Measurements from ENCODE around the gene STMN1.

Gene STMN1

GRCh38 chr1:25869909-25870606, 36.2 kb downstream of the STMN1 start:
- H3K36me3 ChIP-seq (ENCODE audit: control insufficient read depth in 2 of 2, insufficient read depth in 2 of 2, low read length in 2 of 2), result peaks cover 0 to 4% of the 10 kb centered on the region in 2 donors
- H3K27ac ChIP-seq (ENCODE audit: low read length), result no peak overlapping the region
- peaks cover 26% of the 10 kb centered on the region for H3K4me1 ChIP-seq (ENCODE audit: control insufficient read depth, insufficient read depth, low read length)
- no peaks in the 10 kb centered on the region for H3K27me3 ChIP-seq (ENCODE audit: control insufficient read depth in 1 of 2, insufficient read depth in 2 of 2, low read length in 2 of 2)
- no peak overlapping the region for H3K4me3 ChIP-seq (ENCODE audit: low read length in 2 of 2)
- no peak overlapping the region for H3K9ac ChIP-seq (ENCODE audit: low read length in 2 of 2)
- no peaks in the 10 kb centered on the region for H3K9me3 ChIP-seq (ENCODE audit: control insufficient read depth in 2 of 2, low read length in 2 of 2)

- Histone ChIP-seq H3K36me3 (ENCODE audit: control insufficient read depth in 2 of 2, insufficient read depth in 2 of 2, low read length in 2 of 2) (peaks cover 0 to 7% of the 10 kb centered on the region in 2 donors), H3K4me1 (ENCODE audit: control insufficient read depth, insufficient read depth, low read length) (peaks cover 13% of the 10 kb centered on the region), H3K4me3 (ENCODE audit: low read length in 2 of 2) (no peak overlapping the region), H3K27ac (ENCODE audit: low read length) (no peak overlapping the region), H3K9me3 (ENCODE audit: control insufficient read depth in 2 of 2, low read length in 2 of 2) (no peaks in the 10 kb centered on the region), H3K27me3 (ENCODE audit: control insufficient read depth in 1 of 2, insufficient read depth in 2 of 2, low read length in 2 of 2) (no peaks in the 10 kb centered on the region), H3K9ac (ENCODE audit: low read length in 2 of 2) (no peak overlapping the region)
Measured at GRCh38 chr1:25867210-25867991, 38.8 kb downstream of the STMN1 start.

GRCh38 chr1:25866288-25866687, 39.9 kb downstream of the STMN1 start:
- Histone ChIP-seq H3K9ac (ENCODE audit: low read length in 2 of 2) (no peak overlapping the region), H3K4me3 (ENCODE audit: low read length in 2 of 2) (no peak overlapping the region), H3K27ac (ENCODE audit: low read length) (no peak overlapping the region), H3K36me3 (ENCODE audit: control insufficient read depth in 2 of 2, insufficient read depth in 2 of 2, low read length in 2 of 2) (peaks cover 0 to 10% of the 10 kb centered on the region in 2 donors), H3K9me3 (ENCODE audit: control insufficient read depth in 2 of 2, low read length in 2 of 2) (no peaks in the 10 kb centered on the region), H3K27me3 (ENCODE audit: control insufficient read depth in 1 of 2, insufficient read depth in 2 of 2, low read length in 2 of 2) (no peaks in the 10 kb centered on the region), H3K4me1 (ENCODE audit: control insufficient read depth, insufficient read depth, low read length) (peaks cover 4% of the 10 kb centered on the region)

GRCh38 chr1:25864434-25864833, 41.8 kb downstream of the STMN1 start:
- H3K4me1 ChIP-seq (ENCODE audit: control insufficient read depth, insufficient read depth, low read length), result peaks cover 3% of the 10 kb centered on the region
- no peak overlapping the region for H3K9ac ChIP-seq (ENCODE audit: low read length in 2 of 2)
- H3K36me3 ChIP-seq (ENCODE audit: control insufficient read depth in 2 of 2, insufficient read depth in 2 of 2, low read length in 2 of 2), result peaks cover 0 to 6% of the 10 kb centered on the region in 2 donors
- no peaks in the 10 kb centered on the region for H3K27me3 ChIP-seq (ENCODE audit: control insufficient read depth in 1 of 2, insufficient read depth in 2 of 2, low read length in 2 of 2)
- H3K9me3 ChIP-seq (ENCODE audit: control insufficient read depth in 2 of 2, low read length in 2 of 2), result no peaks in the 10 kb centered on the region
- no peak overlapping the region for H3K4me3 ChIP-seq (ENCODE audit: low read length in 2 of 2)
- no peak overlapping the region for H3K27ac ChIP-seq (ENCODE audit: low read length)

GRCh38 chr1:25863486-25864262, 42.5 kb downstream of the STMN1 start:
- H3K9me3 ChIP-seq (ENCODE audit: control insufficient read depth in 2 of 2, low read length in 2 of 2), result no peaks in the 10 kb centered on the region
- peaks cover 0 to 6% of the 10 kb centered on the region in 2 donors for H3K36me3 ChIP-seq (ENCODE audit: control insufficient read depth in 2 of 2, insufficient read depth in 2 of 2, low read length in 2 of 2)
- no peak overlapping the region for H3K9ac ChIP-seq (ENCODE audit: low read length in 2 of 2)
- H3K27me3 ChIP-seq (ENCODE audit: control insufficient read depth in 1 of 2, insufficient read depth in 2 of 2, low read length in 2 of 2), result no peaks in the 10 kb centered on the region
- H3K4me3 ChIP-seq (ENCODE audit: low read length in 2 of 2), result no peak overlapping the region
- H3K27ac ChIP-seq (ENCODE audit: low read length), result no peak overlapping the region
- H3K4me1 ChIP-seq (ENCODE audit: control insufficient read depth, insufficient read depth, low read length), result peaks cover 9% of the 10 kb centered on the region

GRCh38 chr1:25862785-25863485, 43.3 kb downstream of the STMN1 start:
- Histone ChIP-seq H3K4me1 (ENCODE audit: control insufficient read depth, insufficient read depth, low read length) (peaks cover 12% of the 10 kb centered on the region), H3K4me3 (ENCODE audit: low read length in 2 of 2) (no peak overlapping the region), H3K9me3 (ENCODE audit: control insufficient read depth in 2 of 2, low read length in 2 of 2) (no peaks in the 10 kb centered on the region), H3K9ac (ENCODE audit: low read length in 2 of 2) (no peak overlapping the region), H3K27ac (ENCODE audit: low read length) (no peak overlapping the region), H3K27me3 (ENCODE audit: control insufficient read depth in 1 of 2, insufficient read depth in 2 of 2, low read length in 2 of 2) (no peaks in the 10 kb centered on the region), H3K36me3 (ENCODE audit: control insufficient read depth in 2 of 2, insufficient read depth in 2 of 2, low read length in 2 of 2) (peaks cover 0 to 6% of the 10 kb centered on the region in 2 donors)

GRCh38 chr1:25861316-25862286, 44.6 kb downstream of the STMN1 start:
- no peaks in the 10 kb centered on the region for H3K9me3 ChIP-seq (ENCODE audit: control insufficient read depth in 2 of 2, low read length in 2 of 2)
- no peak overlapping the region for H3K27ac ChIP-seq (ENCODE audit: low read length)
- H3K4me3 ChIP-seq (ENCODE audit: low read length in 2 of 2), result no peak overlapping the region
- H3K36me3 ChIP-seq (ENCODE audit: control insufficient read depth in 2 of 2, insufficient read depth in 2 of 2, low read length in 2 of 2), result peaks cover 0 to 6% of the 10 kb centered on the region in 2 donors
- no peaks in the 10 kb centered on the region for H3K27me3 ChIP-seq (ENCODE audit: control insufficient read depth in 1 of 2, insufficient read depth in 2 of 2, low read length in 2 of 2)
- peaks cover 12% of the 10 kb centered on the region for H3K4me1 ChIP-seq (ENCODE audit: control insufficient read depth, insufficient read depth, low read length)
- no peak overlapping the region for H3K9ac ChIP-seq (ENCODE audit: low read length in 2 of 2)

GRCh38 chr1:25858906-25859789, 47.1 kb downstream of the STMN1 start, which contains the start of gene AUNIP:
TSS of gene AUNIP (minus strand) at chr1:25859457. CDS start at chr1:25859357, 100 bp downstream.
- H3K27me3 ChIP-seq (ENCODE audit: control insufficient read depth in 1 of 2, insufficient read depth in 2 of 2, low read length in 2 of 2), result no peaks in the 10 kb centered on the region
- H3K9me3 ChIP-seq (ENCODE audit: control insufficient read depth in 2 of 2, low read length in 2 of 2), result no peaks in the 10 kb centered on the region
- peak within 1 kb of the TSS; percentile 55 for H3K27ac ChIP-seq (ENCODE audit: low read length)
- H3K36me3 ChIP-seq (ENCODE audit: control insufficient read depth in 2 of 2, insufficient read depth in 2 of 2, low read length in 2 of 2), result peaks cover 0 to 6% of the 10 kb centered on the region in 2 donors
- H3K4me1 ChIP-seq (ENCODE audit: control insufficient read depth, insufficient read depth, low read length), result peaks cover 12% of the 10 kb centered on the region
- peak within 1 kb of the TSS; percentile 68 to 78 for H3K4me3 ChIP-seq (ENCODE audit: low read length in 2 of 2)
- H3K9ac ChIP-seq (ENCODE audit: low read length in 2 of 2), result peak within 1 kb of the TSS; percentile 85 to 86

- Histone ChIP-seq H3K27me3 (ENCODE audit: control insufficient read depth in 1 of 2, insufficient read depth in 2 of 2, low read length in 2 of 2) (no peaks in the 10 kb centered on the region), H3K9ac (ENCODE audit: low read length in 2 of 2) (peak overlapping the region in 1 of 2 donors; percentile 42), H3K4me1 (ENCODE audit: control insufficient read depth, insufficient read depth, low read length) (peaks cover 12% of the 10 kb centered on the region), H3K27ac (ENCODE audit: low read length) (no peak overlapping the region), H3K4me3 (ENCODE audit: low read length in 2 of 2) (peak overlapping the region; percentile 48 to 78), H3K9me3 (ENCODE audit: control insufficient read depth in 2 of 2, low read length in 2 of 2) (no peaks in the 10 kb centered on the region), H3K36me3 (ENCODE audit: control insufficient read depth in 2 of 2, insufficient read depth in 2 of 2, low read length in 2 of 2) (peaks cover 0 to 6% of the 10 kb centered on the region in 2 donors)
Measured at GRCh38 chr1:25858494-25858893, 47.7 kb downstream of the STMN1 start.
